ENCODE measurements around the gene CALHM1.

- TF ChIP-seq CTCF (IDR thresholded peaks at IDR 0.05) (no peak), POLR2A (IDR thresholded peaks at IDR 0.05) (no peak)
Observed at GRCh38 chr10:103454026-103454425, 4.7 kb downstream of the CALHM1 start.

Data from lower leg skin (tissue), 3 donors.